Stimulated activated CD8-positive, alpha-beta memory T cell treated with anti-CD3 and anti-CD28 coated beads, Interleukin-4, amount 100 ng/mL, for 4 hours (primary cell): ENCODE measurements around the gene CACNA1A.

Experiments used
- DNase-seq, 2 donors: peaks; one replicate each; pipeline ENCODE4 v3.0.0-alpha.2; 2020; ENCODE audit warnings: low read depth in 2 of 2, low spot score in 1 of 2

Gene CACNA1A

GRCh38 chr19:13234518-13234917 lies 271.8 kb downstream of the CACNA1A start:
- peak; percentile 30 to 34 for DNase-seq

- DNase-seq = no peak
Observed at GRCh38 chr19:13231663-13232062, 274.6 kb downstream of the CACNA1A start.

- DNase-seq = no peak
Observed at GRCh38 chr19:13229246-13229645, 277.0 kb downstream of the CACNA1A start.

GRCh38 chr19:13228561-13228960 lies 277.7 kb downstream of the CACNA1A start:
- no peak for DNase-seq

DNA sequence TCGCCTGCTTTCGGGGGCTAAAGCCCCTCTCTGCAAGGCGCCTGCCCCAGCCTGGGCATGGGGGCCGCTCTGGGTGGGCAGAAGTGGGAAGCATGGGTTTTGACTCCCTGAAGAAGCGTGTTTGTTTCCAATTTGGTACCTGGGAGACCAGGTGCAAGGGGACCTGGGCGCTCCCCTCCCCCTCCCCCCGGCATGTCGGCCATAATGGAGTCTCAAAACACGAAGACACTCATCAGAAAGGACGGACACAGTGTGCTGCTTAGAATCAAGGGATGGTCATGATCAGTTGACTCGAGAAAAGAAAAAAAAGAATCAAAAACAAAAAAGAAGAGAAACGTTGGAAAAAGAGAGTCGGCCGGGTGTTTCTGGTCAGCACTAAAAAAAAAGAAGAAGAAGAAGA lies 279.3 kb downstream of the CACNA1A start:
- no peak for DNase-seq

DNA sequence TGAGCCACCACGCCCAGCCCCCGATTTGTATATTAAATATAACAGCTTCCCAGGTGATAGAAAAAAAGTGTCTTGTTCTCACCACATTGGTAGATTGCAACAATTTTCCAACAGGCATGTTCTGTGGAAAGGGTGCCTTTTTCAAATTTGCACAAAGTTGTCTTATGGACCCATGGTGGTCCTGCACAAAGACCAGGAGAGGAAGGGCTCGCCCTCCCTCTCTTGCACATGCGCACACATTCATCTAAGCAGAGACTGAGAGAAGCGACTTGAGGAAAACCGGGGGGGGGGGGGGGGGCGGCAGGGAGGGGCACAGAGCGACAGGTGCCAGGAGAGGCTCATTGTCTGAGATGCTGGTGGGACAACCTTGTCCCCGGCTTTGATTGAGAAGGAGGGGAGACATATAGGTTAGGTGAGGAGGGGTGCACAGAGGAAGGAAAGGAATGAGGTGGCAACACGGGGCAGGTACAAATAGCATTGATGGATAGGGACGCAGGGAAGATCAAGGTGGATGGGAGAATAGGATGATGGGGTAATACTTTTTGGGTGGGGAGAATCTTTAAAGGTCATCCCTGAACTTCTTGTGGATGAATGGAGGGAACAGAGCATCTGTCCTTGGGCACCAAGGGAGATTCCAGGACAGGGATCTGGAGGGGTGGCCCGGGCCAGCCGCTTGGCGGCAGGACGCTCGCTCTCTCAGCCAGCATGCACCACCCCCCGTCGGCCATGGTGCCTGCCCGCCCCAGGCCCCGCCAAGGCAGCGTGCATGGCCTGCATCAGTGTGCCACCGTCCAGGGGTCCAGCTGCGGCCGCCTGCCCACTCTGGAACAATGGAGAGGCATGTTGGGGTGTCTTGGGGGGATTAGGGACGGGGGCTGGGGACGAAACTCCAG lies 280.1 kb downstream of the CACNA1A start:
- DNase-seq = no peak

DNA sequence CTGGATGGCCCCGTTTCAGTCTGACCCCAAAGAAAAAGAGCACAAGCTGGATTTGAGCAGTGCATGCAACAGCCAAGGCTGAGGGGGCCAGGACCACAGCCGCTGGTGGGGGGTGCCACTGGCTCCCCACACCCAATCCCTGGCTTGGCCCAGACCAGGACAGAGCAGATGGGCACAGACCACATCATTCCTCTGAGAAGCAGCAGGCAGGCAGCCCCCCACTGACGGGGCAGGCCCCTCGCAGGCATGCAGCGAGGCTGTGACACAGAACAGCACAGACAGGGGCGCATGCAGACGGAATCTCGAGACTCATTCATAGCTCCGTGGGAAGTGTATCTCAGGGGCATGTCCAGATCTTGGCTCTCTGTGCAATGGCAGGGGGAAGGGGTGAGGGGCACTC lies 281.2 kb downstream of the CACNA1A start:
- no peak for DNase-seq

DNA sequence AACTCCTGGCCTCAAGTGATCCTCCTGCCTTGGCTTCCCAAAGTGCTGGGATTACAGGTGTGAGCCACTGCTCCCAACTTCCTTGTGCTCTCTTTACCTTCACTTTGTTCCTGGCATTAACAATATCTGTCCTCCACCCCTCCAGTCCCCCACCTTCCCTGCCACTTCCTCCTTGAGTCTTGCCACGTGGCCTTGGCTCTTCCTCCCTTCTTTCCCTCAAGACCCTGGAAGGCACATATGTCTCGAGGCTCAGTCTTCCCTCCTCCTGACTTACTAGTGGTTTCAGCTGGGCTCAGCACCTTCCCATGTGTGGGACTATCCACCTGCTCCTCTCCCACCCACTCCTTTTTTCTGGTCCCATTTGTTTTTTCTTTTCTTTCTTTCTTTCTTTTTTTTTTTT lies 285.4 kb downstream of the CACNA1A start:
- no peak for DNase-seq

GRCh38 chr19:13215572-13216380 lies 290.5 kb downstream of the CACNA1A start:
- DNase-seq = peak in 1 of 2 donors; percentile 18

- no peak for DNase-seq
Observed at GRCh38 chr19:13214036-13214730, 292.1 kb downstream of the CACNA1A start.

- DNase-seq = peak; percentile 41 to 63
Observed at GRCh38 chr19:13212759-13213330, 293.4 kb downstream of the CACNA1A start.

- DNase-seq = no peak
Observed at GRCh38 chr19:13211426-13212308, 294.6 kb downstream of the CACNA1A start.

DNA sequence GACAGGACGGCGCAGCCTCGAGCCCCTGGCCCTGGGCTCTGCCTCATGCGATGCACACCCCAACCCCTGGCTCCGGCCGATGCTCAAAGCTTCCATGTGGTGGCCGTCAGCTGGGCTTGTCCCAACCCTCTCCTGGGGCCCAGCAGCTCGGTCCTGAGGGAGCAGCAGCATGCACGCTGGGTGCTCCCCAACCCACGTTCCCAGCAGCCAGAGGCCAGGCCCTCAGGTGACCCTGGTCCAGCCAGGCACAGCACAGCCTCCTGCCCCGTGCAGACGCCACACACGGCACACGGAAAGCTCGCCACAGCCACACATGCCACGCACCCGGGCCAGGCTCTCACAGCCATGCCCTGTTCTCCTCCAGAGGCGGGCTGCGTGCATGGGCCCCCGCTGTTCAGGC lies 295.3 kb downstream of the CACNA1A start:
- no peak for DNase-seq

DNA sequence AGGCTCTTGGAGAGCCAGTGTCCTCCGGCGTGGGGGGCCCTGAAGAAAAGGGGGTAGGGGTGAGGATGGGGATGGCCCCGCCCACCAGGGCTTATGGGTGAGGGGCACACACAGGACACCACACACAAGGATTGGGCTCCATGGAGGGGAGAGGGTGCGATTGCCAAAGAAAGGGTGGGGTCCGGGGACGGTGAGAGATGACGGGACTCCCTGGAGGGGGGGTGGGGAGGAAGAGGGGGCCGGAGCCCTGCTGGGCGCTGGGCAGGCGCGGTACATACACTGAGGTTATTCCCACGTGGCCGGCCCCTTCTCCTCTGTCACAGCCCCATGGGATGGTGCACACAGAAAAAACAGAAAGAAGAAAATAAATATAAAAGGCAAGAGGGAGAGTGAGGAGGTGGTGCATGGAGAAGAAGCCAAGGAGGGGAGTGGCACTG lies 295.9 kb downstream of the CACNA1A start:
- no peak for DNase-seq

GRCh38 chr19:13209484-13210338 lies 296.6 kb downstream of the CACNA1A start:
- no peak for DNase-seq

DNA sequence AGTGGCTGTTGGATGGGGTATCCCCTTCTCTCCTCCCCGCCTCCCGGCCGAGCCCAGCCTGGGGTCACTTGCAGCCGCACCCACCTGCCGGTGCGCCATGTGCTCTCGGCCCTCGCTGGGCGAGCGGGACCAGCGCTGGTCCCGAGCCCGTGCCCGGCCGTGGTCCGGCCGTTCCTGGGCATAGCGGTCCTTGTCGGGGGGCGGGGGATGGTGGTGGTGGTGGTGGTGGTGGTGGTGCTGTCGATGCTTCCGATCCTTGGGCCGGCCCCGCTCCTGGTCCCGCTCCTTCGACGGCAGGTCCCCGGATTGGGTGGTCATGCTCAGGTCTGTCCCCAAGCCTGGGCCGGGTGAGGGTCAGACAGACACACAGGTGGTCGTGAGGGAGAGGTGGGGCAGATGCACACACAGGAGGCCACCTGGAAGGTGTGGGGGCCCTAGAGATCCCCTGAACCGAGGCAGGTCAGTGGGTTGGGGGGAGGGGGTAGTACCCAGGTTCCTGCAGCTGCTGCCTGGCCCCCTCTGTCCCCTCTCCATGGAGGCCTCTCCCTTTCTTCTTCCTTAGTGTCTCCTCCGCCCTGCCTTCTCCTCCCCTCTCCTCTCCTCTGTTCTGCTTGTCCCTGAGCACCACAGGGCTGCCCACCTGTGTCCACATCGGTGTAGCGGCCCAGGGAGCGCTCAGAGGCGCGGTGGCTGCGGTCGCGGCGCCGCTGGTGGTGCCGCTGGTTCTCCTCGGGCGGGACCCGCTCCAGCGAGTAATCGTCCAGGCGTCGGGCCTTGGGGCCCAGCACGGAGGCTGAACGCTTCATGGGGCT lies 297.4 kb downstream of the CACNA1A start:
- no peak for DNase-seq

DNA sequence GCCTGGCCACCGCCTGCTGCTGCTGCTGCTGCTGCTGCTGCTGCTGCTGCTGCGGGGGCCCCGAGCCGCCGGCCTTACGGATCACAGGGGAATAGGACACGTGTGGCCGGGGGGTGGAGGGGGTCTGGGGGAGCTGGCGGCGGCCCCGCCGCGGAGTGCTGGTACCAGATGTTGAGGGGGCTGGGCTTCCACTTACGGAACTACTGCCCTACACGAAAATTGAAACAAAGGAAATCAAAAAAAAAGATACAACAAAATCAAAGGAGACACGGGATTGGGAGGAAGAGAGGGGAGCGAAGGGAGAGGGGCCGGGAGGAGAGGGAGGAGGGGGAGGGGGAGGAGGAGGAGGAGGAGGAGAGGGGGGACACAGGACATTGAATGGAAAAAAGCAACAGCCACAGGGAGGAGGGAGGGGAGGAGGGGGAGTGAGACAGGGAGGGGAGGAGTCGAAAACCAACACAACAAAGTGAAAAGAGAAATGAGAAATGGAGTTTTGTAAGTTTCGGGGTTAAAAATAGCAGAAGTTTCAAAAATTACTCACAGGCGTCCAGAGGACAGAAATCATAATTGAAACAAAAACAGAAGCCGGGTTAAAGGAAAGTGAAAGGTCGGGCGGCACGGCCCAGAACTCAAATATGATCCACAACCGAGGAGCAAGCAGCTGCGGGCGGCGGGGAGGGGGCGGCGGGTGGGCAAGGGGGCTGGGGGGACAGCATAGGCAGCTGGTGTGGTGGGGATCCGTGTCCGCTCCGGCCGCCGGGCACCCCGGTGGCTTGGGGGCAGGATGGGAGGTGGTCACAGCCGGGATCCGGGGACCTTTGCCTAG lies 298.2 kb downstream of the CACNA1A start:
- DNase-seq = peak; percentile 14 to 43
